CD4-positive, alpha-beta T cell treated with Interferon alpha-2 for 1 hour (primary cell): ENCODE measurements around the gene GAS7.
A peak's percentile ranks its signal among the peaks of the same experiment; 100 is the strongest.

Source experiments
- DNase-seq, 2 donors: peaks; one replicate each; pipeline ENCODE4 v3.0.0-alpha.2; 2020 to 2022

GAS7 gene

GRCh38 chr17:10200016-10200415 lies 1.6 kb upstream of the GAS7 start:
- DNase-seq, result no peak

DNA sequence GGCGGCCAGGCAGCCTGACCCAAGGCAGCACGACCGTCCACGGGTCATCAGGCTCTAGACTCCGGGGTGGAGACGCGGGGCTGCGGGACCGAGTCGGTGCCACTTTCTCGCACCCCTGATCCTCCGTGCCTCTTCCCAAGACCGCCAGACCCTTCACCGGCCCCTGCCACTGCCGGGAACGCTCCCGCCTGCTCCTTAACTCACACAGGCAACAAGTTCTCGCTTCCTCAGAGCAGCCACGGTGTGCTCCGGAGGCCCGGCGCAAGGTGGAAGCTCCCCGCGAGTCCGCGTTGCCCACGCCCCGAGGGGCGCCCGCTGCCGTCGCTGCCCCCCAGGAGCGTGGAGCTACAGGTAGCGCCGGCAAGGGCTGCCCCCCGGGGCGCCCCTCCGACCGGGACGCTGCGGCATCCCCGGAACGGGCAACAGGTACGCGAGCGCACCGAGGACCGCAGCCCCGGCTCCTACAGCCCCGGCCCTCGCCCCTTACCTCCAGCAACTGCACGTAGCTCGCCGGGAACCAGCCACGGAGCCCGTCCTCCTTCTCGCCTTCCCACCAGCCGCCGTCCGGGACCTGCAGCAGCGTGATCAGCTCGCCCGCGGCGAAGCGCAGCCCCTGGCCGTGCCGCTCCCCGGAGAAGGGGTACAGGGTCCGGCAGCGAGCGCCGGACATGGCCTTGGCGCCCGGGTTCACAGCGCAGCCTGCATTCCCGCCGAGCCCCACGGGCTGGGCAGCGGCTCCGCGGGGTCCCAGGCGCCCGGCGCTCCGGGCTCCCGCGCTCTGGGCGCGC lies 491 bp downstream of the GAS7 start:
- DNase-seq, result no peak

DNA sequence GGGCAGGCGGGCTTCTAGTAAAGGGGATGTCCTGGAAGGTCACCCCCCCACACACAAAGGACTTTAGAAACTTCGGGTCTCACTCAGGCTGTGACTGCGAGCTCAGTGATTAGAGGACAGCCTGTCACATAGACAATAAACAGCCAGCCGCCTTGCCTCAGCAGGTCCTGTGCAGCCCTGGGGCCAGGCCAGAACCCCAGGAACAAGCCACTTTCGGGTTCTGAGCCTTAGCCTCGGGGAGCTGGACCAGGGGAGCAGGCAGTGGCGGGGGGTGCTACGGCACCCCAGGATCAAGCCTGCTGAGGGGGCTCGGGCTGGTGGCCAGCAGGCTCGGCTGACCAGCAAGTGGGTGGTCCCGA lies 1.1 kb downstream of the GAS7 start:
- DNase-seq, result no peak

DNA sequence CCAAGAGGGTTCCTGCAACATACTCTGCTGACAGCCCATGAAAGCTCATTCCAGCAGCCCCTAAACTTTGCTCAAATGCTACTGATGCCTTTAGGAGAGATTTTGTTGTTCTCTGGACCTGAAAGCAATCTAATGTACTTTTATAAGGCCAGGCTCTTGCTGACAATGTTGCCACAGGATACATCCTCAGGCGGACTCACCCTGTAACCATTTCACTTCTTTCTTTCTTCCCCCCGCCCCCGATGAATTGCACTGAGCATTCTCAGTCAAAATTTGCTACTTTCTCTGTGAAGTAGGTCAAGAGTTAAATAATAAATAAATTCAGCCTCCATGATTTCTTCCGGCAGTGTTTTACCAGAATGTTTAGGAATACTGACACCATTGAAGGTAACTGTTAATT lies 1.5 kb downstream of the GAS7 start:
- no peak for DNase-seq

DNA sequence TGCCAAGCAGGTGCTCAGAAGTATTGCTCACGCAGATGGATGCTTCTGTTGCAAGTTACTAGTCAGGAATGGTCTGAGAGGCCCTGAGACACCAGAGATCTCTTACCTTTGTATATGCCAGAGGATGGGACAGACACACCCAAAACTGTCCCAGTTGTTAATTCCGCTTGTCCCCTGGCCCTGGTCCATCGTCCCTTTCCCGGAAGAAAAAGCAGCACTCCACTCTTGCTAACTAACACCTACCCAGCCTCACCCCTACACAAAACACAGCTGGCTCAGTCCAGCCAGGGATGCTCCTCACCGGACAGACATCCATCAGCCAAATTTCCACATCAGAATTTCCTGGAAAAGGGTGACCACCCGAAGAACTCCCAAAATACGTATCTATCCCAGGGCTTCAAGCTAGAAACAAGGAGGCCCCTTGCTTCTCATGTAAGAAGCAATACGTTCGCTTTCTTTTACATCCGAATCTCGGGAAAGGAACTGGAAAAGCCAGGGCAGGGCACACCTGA lies 2.0 kb downstream of the GAS7 start:
- no peak for DNase-seq

GRCh38 chr17:10195090-10195805 lies 3.2 kb downstream of the GAS7 start:
- DNase-seq, result no peak

DNA sequence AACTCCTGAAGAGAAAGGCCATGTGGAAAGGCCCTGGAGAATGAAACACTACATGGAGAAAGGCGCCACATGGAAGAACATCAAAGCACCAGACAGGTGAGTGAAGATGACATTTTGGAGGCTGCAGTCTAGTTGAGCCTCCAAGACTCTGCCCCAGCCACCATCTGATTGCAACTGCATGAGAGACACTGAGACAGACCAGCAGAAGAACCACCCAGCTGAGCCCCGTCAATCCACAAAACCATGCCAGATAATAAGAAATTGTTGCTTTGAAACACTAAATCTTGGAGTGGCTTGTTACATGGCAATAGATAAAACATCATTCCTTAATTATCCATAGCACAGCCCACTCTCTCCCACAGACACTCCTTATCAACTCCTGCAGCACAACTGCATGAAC lies 4.8 kb downstream of the GAS7 start:
- no peak for DNase-seq

DNA sequence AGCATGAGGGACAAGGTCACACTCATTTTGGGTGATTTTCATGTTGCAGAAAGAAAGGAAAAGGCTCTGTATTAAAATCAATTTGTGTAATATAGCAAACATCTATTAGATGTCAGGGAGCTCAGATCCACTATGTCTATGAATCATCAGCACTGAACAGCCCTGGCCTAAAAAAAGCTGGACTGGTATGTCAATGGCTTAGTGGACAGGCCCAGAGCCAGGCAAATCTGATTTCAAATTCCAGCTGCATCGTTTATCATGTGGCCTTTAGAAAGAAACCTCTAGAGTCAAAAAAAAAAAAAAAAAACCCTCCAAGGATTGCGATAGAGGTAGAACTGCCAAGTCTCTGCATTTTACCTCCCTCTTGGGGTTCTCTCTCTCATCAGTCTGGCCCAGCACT lies 5.4 kb downstream of the GAS7 start:
- no peak for DNase-seq

DNA sequence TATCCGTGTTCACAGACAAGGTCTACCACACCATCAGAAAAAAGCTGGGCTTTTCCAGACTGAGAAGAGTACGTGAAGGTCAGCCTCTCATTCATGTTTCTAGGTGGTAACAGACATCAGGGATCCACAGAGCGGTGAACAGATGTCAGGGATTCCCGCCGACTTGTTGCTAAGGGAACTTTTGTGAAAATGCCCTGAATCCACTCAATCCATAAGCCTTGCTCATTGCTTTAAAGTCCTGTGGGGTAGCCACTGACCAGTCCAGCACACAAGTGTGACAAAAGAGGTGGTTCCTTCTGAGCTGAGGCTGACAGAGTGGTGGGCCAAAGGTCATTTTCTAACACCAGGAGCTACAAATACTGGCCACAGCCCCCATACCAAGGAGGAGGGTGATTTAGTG lies 5.9 kb downstream of the GAS7 start:
- DNase-seq, result no peak

DNA sequence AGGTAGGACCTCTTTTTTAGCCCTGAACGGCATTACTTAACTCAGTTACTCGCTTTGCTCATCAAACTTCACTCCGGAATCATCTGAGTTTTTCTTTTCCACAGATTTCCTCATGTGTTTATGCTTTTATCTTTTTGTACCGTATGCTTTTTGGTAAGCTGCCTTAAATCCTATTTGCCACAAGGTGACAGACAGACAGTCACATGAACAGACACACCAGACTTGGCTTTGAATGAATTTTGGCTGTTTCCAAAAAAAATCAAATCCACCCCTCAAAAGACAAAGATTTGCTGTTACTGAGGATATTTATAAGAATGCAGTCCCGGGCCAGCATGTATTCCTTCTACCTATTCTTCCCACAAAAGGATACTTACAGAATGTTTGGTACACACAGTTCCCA lies 10.9 kb downstream of the GAS7 start:
- no peak for DNase-seq

- no peak for DNase-seq
Measured at GRCh38 chr17:10186771-10187410, 11.5 kb downstream of the GAS7 start.

DNA sequence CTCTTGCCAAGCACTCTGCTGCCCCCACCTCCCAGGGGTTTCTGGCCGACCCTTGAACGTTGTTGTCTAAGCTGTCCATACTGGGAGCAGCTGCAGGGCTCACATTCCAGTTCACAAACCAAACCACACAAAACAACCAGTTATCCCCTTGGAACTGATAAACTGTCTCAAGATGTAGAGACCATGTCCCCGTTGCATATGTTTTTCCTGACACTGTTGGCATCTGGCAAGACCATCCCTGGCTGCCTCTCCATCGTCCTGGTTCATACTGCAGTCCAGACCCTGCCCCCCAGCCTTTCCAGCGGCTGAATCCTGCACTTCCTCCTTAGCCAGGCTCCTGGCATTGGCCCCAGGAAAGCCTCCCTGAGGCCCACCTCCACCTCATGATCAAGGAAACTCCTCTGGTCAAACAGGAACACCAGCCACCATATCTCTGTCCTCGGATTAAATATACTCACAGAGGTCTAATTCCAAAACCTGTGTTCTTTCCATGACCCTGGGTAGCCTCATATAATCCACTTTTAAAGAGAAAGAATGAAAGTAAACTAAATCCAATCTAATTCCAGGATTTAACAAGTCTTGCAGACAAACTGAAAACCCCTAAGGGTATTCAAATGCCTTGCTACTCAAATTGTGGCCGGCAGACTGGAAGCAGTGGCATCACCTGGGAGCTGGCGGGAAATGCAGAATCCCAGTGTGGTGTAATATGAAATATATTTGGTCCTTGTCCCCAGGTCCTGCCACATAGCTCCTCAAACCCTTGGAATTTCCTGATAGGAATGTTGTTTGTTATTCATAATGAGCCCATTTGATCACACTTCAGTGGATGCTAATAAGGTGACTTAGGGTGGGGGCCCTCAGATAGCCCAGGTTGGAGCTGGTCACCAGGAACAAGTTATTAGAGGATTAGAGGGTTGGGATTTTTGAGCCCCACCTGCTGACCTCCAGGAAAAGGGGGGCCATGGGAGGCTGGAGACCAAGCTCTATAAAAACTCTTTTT lies 14.2 kb downstream of the GAS7 start:
- DNase-seq, result no peak

DNA sequence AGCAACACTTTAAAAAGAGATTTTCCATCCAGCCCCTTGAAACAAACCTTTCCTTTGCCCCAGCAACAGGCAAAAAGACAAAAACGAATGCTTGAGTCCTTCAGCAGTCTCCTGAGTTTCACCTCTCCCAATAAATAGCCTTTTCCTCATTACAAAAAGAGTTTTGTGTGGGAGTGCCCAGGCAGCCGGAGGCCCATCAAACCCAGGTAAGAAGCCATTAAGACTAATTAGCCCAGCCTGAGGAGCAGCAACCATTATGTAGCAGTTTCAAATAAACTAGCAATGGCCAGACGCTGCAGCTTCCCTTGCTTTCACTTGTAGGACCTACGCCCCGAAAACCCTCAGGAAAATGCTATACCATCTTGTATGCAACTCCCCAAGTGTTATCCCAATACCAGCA lies 15.6 kb downstream of the GAS7 start:
- no peak for DNase-seq

GRCh38 chr17:10178506-10178991 lies 19.9 kb downstream of the GAS7 start:
- no peak for DNase-seq

DNA sequence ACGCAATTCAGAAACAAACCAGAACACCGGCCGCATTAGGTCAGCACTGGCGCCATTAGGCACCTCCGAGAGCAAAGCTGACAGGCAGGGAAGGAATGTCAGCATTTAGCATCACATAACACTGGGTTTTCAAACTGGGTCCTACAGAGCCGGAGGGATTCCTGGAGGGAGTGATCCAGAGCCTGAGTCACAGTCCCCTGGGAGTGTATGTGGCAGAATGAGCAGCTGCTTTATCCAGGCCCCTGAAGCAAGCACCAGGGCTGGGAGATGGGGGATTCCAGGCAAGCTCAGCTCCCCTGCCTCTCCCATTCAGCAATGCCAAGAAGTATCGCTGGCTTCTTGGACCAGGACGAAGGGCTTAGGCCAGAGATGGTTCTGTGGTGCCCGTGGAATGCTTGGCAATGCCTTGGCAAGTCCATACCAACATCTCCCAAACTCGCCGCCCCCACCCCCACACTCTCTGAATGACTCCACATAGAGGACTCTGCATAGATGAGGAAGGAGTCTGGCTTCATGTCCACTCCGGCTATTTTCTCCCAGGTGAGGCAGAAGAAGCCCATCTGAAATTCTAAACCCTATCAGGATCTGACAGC lies 20.4 kb downstream of the GAS7 start:
- no peak for DNase-seq

DNA sequence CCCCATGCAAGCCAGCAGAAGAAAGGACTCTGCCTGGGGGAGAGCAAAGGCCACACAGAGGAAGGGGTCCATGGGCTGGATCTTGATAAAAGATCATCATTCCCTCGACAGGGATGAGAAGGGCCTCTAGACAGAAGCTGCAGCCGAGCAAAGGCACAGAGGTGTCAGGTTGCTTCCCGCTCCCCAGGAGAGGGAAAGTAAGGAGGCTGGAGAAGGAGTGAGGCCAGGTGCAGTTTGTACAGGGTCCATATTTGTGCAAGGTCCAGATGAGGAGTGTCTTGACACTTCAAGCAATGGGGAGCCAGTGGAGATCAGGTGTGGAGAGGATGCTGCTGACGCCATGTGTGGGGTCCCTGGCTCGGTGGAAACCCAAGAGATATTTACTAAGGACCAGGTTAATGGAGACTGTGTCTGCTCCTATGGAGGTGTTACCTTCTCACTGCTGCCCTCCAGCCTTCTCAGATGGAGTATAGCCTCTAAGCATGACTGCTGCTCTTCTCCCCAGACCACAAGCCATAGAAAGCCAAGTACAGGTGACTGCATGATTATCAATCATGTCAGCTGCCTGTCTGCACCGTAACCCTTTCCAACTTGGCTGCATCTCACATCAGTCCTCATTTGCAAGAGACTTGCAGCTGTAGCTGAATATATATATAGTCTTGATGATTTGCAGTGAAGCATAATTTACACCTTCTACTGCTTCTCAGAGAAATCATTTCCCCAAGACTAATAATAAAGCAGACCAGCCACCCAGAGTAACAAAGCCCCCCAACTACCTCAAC lies 21.1 kb downstream of the GAS7 start:
- no peak for DNase-seq

DNA sequence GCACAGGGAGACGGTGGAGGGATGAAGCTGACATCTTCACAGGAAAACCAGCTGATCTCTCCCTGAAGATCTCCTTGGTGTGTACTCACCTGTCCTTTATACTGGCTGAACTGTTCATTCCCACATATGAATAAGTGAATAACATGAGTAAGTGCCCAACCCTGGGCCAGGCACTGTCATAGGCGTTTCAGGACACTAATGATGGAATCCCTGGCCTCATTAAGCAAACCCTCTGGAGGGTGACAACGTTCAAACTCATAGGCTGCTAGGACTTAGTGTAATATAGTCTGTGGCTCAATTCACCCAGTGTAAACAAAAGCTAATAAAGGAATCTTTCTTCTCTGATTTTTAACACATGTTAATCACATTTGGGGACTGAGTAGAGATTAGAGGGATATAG lies 24.5 kb downstream of the GAS7 start:
- no peak for DNase-seq

DNA sequence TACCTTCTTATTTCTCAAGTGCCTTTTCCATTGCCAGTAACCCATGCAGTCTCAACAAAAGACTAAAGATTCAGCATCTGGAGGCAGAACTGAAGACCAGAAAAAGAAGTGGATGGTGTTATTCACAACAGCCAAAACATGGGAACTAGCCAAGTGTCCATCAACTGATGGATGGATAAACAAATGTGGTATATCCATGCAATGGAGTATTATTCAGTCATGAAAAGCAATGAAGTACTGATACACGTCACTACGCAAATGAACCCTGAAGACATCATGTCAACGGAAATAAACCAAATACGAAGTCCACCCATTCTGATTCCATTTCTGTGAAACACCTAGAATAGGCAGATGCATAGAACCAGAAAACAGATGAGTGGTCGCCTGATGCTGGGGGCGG lies 25.6 kb downstream of the GAS7 start:
- DNase-seq, result no peak

DNA sequence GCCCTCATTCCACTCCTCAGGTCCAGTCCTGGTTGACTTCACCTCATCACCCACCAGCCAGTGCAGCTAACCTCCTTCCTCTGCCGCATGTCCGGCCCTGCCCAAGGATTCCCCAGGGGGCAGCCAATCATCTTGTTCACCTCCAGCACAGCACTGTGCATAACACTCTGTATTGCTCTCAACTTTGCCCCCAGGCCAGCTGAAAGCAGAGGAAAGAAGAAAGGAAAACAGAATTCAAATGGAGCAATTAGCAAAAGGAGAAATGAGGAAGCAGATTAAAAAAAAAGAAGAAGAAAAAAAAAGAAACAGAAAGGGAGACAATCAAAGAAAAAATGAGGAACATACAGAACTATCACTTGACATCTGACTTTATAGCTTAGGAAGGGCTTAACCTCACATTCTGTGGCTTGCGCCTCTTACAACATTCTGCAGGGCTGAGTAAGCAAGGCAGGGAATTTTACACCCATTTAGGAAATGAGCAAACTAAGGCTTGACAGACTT lies 26.1 kb downstream of the GAS7 start:
- peak in 1 of 2 donors; percentile 40 for DNase-seq

DNA sequence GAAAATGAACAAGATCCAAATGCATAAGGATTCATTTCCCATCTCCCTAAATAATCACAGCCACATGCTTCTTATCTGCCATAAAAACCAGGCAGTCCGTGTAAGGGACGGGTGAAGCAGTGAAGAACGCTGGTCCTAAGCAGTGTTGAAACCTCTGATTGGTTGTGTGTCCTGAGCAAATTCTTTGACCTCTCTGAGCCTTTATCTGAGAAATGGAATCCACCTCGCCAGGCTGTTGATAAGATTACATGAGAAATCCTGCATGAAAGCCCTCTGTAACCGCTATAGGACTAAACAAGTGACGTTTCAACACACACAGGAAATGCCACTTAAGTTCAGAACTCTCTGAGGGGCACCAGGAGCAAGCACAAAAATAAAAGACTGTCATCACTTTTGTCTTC lies 26.8 kb downstream of the GAS7 start:
- DNase-seq, result peak in 1 of 2 donors; percentile 18

DNA sequence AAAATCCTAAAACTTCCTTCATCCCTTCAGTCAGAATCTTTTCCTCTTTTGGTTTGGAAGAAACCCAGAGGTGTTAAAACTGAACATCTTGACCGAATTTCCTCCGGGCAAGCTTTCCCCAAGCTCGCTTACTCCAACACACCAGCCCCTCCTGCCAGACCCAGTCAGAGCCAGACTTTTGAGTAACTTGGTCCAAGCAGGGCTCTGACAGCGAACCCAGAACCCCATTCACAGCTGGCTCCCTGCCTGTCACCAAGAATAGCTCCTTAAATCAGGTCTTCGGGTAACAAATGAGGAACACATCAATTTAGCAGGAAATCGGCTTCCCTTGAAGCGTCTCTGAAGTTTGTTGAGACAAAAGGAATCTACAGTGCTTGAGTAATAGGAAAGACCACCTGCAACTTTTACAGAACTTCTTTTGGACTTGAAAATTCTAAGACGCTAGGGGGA lies 27.3 kb downstream of the GAS7 start:
- DNase-seq, result no peak
